Neural cell (in vitro differentiated cells): ENCODE results near the gene KCNT1. TPM values are rescaled to one million over a fixed set of nuclear protein-coding genes. Genes with fewer than 3 reads are reported as not detected.

ENCODE experiments used
- H2AFZ ChIP-seq: fragments of 200-600, 300-800 bp; sonication (generic), shearing (Covaris generic); 2 replicates; pipeline ENCODE4 v1.6.0; 2014; ENCODE audit warnings: low read depth, mild to moderate bottlenecking, antibody characterized with exemption, low read length, moderate library complexity
- H3F3A ChIP-seq: fragments of 200-600 bp; shearing (Covaris generic); 2 replicates; pipeline ENCODE4 v1.6.1; 2016; ENCODE audit warnings: mild to moderate bottlenecking, moderate library complexity, mixed read lengths, antibody characterized with exemption, low read length; ENCODE audit not compliant: insufficient read depth, poor library complexity, severe bottlenecking
- H3K27ac ChIP-seq: fragments of 200-600, 300-800 bp; sonication (generic), shearing (Covaris generic); 2 replicates; pipeline ENCODE4 v1.5.1; 2014; ENCODE audit warnings: mild to moderate bottlenecking, low read length, moderate library complexity
- H3K27me3 ChIP-seq: fragments of 300-800, 200-600 bp; sonication (generic), shearing (Covaris generic); 2 replicates; pipeline ENCODE4 v1.6.0; 2014; ENCODE audit warnings: mild to moderate bottlenecking, low read depth, low read length, moderate library complexity; ENCODE audit not compliant: insufficient read depth
- H3K36me3 ChIP-seq: fragments of 300-800, 200-600 bp; sonication (generic), shearing (Covaris generic); 2 replicates; pipeline ENCODE4 v1.5.1; 2014; ENCODE audit warnings: mild to moderate bottlenecking, antibody characterized with exemption, low read length, moderate library complexity; ENCODE audit not compliant: insufficient read depth
- H3K4me2 ChIP-seq: fragments of 300-800, 200-600 bp; sonication (generic), shearing (Covaris generic); 2 replicates; pipeline ENCODE4 v1.6.0; 2014; ENCODE audit warnings: mild to moderate bottlenecking, low read length
- H3K4me3 ChIP-seq: fragments of 300-800, 200-600 bp; sonication (generic), shearing (Covaris generic); 2 replicates; pipeline ENCODE4 v1.5.1; 2014; ENCODE audit warnings: mild to moderate bottlenecking, low read length, moderate library complexity
- H3K79me2 ChIP-seq: fragments of 200-600 bp; shearing (Covaris generic); replicated peaks from 2 replicates; pipeline ENCODE4 v1.6.0; 2014; ENCODE audit warnings: mild to moderate bottlenecking, low read length, moderate library complexity; ENCODE audit not compliant: insufficient read depth
- H3K9ac ChIP-seq: fragments of 300-800, 200-600 bp; sonication (generic), shearing (Covaris generic); 2 replicates; pipeline ENCODE4 v1.6.1; 2016; ENCODE audit warnings: mild to moderate bottlenecking, low read length, mixed read lengths
- H3K9me2 ChIP-seq: fragments of 200-600 bp; shearing (Covaris generic); 2 replicates; pipeline ENCODE4 v1.6.1; 2016; ENCODE audit warnings: mild to moderate bottlenecking, low read length, mixed read lengths; ENCODE audit not compliant: insufficient read depth
- H3K9me3 ChIP-seq: fragments of 200-600, 300-800 bp; sonication (generic), shearing (Covaris generic); 2 replicates; pipeline ENCODE4 v1.6.1; 2016; ENCODE audit warnings: mild to moderate bottlenecking, mixed run types, low read length, moderate library complexity, mixed read lengths
- H4K20me1 ChIP-seq: fragments of 200-600 bp; shearing (Covaris generic); 2 replicates; pipeline ENCODE4 v1.6.1; 2016; ENCODE audit warnings: mild to moderate bottlenecking, mixed run types; ENCODE audit not compliant: insufficient read depth
- EP300 ChIP-seq: fragments of 450-650 bp; conservative IDR thresholded peaks from 2 replicates; pipeline ENCODE4 v1.6.1; 2014; ENCODE audit warnings: antibody characterized with exemption, mild to moderate bottlenecking, moderate library complexity; ENCODE audit not compliant: poor library complexity, severe bottlenecking
- EZH2 ChIP-seq: fragments of 200-600, 300-800 bp; shearing (Covaris generic), sonication (generic); IDR thresholded peaks from 2 replicates; pipeline ENCODE4 v1.6.1; 2014; ENCODE audit warnings: antibody characterized with exemption, low read length, borderline replicate concordance, mild to moderate bottlenecking; ENCODE audit not compliant: insufficient read depth, poor library complexity, severe bottlenecking
- MXI1 ChIP-seq: fragments of 450-650 bp; conservative IDR thresholded peaks from 2 replicates; pipeline ENCODE4 v1.6.1; 2014; ENCODE audit warnings: antibody characterized with exemption, mild to moderate bottlenecking; ENCODE audit not compliant: poor library complexity, severe bottlenecking
- POLR2AphosphoS5 ChIP-seq: IDR thresholded peaks from 2 replicates; pipeline ENCODE4 v1.6.1; 2012
- RAD21 ChIP-seq: fragments of 450-650 bp; conservative IDR thresholded peaks from 2 replicates; pipeline ENCODE4 v1.6.1; 2014; ENCODE audit warnings: antibody characterized with exemption, mild to moderate bottlenecking, moderate library complexity
- SMC3 ChIP-seq: fragments of 450-650 bp; conservative IDR thresholded peaks from 2 replicates; pipeline ENCODE4 v1.6.1; 2014; ENCODE audit warnings: antibody characterized with exemption, mild to moderate bottlenecking, moderate library complexity; ENCODE audit not compliant: poor library complexity
- TAF1 ChIP-seq: IDR thresholded peaks from 2 replicates; pipeline ENCODE4 v1.6.1; 2012; ENCODE audit warnings: low read depth
- polyA plus RNA-seq: library from polyadenylated mRNA; depleted of rRNA; stranded (reverse); fragments of >200 nt; gene quantifications from 2 replicates; pipeline ENCODE4 v1.2.3, GENCODE V29; 2014
- TF ChIP-seq, protein P1 (sequence below): fragments of 450-650 bp; IDR thresholded peaks from 2 replicates; pipeline ENCODE4 v1.5.1; 2014; ENCODE audit warnings: antibody characterized with exemption, mild to moderate bottlenecking, moderate library complexity; ENCODE audit not compliant: poor library complexity, severe bottlenecking
- TF ChIP-seq, protein P2 (sequence below): IDR thresholded peaks from 2 replicates; pipeline ENCODE4 v1.6.1; 2012; ENCODE audit warnings: borderline replicate concordance

Gene KCNT1
- polyA plus RNA-seq, 1 donor from 2014 or later = 0.67 TPM

DNA sequence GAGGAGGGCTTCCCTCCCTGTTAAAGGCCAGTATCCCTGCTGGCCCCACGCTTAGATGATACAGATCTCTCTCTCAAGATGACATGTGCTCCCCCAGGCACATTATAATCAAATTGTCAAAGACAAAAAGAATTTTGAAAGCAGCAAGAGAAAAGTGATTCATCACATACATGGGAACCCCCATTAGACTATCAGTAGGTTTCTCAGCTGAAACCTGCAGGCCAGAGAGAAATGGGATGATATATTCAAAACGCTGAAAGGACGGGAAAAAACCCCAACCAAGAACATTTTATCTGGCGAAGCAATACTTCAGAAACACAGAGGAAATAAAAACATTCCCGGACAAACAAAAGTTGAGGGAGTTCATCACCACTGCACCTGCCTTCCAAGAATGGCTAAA, 126.7 kb downstream of the KCNT1 start:
- H3K4me3 ChIP-seq = no peak overlapping the region
- no peak overlapping the region for H3K4me2 ChIP-seq
- peaks cover 11% of the 10 kb centered on the region for H4K20me1 ChIP-seq
- no peaks in the 10 kb centered on the region for H3K9me3 ChIP-seq
- H3K9ac ChIP-seq = no peak overlapping the region
- no peak overlapping the region for H2AFZ ChIP-seq
- H3F3A ChIP-seq = no peaks in the 10 kb centered on the region
- no peak for TF ChIP-seq MXI1
- TF ChIP-seq TAF1 = no peak
- TF ChIP-seq EP300 = no peak
- no peak for TF ChIP-seq POLR2AphosphoS5
- no peak for TF ChIP-seq SMC3
- TF ChIP-seq, protein P1, sequence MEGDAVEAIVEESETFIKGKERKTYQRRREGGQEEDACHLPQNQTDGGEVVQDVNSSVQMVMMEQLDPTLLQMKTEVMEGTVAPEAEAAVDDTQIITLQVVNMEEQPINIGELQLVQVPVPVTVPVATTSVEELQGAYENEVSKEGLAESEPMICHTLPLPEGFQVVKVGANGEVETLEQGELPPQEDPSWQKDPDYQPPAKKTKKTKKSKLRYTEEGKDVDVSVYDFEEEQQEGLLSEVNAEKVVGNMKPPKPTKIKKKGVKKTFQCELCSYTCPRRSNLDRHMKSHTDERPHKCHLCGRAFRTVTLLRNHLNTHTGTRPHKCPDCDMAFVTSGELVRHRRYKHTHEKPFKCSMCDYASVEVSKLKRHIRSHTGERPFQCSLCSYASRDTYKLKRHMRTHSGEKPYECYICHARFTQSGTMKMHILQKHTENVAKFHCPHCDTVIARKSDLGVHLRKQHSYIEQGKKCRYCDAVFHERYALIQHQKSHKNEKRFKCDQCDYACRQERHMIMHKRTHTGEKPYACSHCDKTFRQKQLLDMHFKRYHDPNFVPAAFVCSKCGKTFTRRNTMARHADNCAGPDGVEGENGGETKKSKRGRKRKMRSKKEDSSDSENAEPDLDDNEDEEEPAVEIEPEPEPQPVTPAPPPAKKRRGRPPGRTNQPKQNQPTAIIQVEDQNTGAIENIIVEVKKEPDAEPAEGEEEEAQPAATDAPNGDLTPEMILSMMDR = no peak
- H3K27me3 ChIP-seq = no peaks in the 10 kb centered on the region
- H3K9me2 ChIP-seq = no peaks in the 10 kb centered on the region
- no peak overlapping the region for H3K27ac ChIP-seq
- H3K36me3 ChIP-seq = peaks cover 15% of the 10 kb centered on the region
- H3K79me2 ChIP-seq = peaks cover 45% of the 10 kb centered on the region

DNA sequence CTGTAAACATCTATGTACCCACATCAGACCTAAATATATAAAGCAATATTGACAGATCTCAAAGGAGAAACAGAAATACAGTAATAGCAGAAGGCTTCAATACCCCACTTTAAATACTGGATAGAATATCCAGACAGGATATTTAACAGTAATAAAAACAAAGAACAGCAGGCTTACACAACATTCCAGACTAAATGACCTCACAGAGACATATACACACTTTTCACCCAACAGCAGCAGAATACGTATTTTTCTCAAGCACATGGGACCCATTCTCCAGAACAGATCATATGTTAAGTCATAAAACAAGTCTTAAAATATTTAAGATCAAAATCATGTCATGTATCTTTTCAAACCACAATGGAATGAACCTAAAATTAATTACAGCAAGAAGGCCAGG, 128.5 kb downstream of the KCNT1 start:
- TF ChIP-seq SMC3 (no peak), EZH2 (no peak), TAF1 (no peak)
- TF ChIP-seq, protein P1 = no peak
- H3K9me3 ChIP-seq = no peaks in the 10 kb centered on the region
- H4K20me1 ChIP-seq = peaks cover 4% of the 10 kb centered on the region
- no peaks in the 10 kb centered on the region for H3F3A ChIP-seq
- H3K4me2 ChIP-seq = no peak overlapping the region
- H2AFZ ChIP-seq = no peak overlapping the region
- peaks cover 44% of the 10 kb centered on the region for H3K79me2 ChIP-seq
- H3K27ac ChIP-seq = no peak overlapping the region
- no peaks in the 10 kb centered on the region for H3K9me2 ChIP-seq
- no peaks in the 10 kb centered on the region for H3K27me3 ChIP-seq
- H3K4me3 ChIP-seq = no peak overlapping the region
- peaks cover 15% of the 10 kb centered on the region for H3K36me3 ChIP-seq
- H3K9ac ChIP-seq = no peak overlapping the region

DNA sequence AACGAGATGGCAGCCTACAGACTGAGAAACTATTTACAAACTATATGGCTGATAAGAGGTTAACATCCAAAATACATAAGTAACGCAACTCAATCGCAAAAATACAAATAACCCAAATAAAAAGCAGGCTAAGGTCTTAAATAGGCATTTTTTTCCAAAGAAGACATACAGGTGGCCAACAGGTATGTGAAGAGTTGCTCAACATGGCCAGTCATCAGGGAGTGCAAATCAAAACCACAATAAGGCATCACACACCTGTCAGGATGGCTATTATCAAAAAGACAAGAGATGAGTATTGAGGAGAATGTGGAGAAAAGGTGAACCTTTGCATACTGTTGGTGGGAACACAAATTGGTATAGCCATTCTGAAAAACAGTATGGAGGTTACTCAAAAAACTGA, 131.9 kb downstream of the KCNT1 start:
- Histone ChIP-seq H3K9me3 (no peaks in the 10 kb centered on the region), H3K79me2 (peaks cover 22% of the 10 kb centered on the region), H3K4me2 (no peak overlapping the region), H3F3A (no peaks in the 10 kb centered on the region), H3K9ac (no peak overlapping the region), H3K36me3 (peaks cover 5% of the 10 kb centered on the region), H3K27me3 (no peaks in the 10 kb centered on the region), H3K27ac (no peak overlapping the region), H3K9me2 (no peaks in the 10 kb centered on the region), H3K4me3 (no peak overlapping the region), H2AFZ (no peak overlapping the region), H4K20me1 (no peaks in the 10 kb centered on the region)
- TF ChIP-seq POLR2AphosphoS5 = no peak
- TF ChIP-seq RAD21 = no peak
- TF ChIP-seq EP300 = no peak
- no peak for TF ChIP-seq SMC3
- TF ChIP-seq, protein P2, sequence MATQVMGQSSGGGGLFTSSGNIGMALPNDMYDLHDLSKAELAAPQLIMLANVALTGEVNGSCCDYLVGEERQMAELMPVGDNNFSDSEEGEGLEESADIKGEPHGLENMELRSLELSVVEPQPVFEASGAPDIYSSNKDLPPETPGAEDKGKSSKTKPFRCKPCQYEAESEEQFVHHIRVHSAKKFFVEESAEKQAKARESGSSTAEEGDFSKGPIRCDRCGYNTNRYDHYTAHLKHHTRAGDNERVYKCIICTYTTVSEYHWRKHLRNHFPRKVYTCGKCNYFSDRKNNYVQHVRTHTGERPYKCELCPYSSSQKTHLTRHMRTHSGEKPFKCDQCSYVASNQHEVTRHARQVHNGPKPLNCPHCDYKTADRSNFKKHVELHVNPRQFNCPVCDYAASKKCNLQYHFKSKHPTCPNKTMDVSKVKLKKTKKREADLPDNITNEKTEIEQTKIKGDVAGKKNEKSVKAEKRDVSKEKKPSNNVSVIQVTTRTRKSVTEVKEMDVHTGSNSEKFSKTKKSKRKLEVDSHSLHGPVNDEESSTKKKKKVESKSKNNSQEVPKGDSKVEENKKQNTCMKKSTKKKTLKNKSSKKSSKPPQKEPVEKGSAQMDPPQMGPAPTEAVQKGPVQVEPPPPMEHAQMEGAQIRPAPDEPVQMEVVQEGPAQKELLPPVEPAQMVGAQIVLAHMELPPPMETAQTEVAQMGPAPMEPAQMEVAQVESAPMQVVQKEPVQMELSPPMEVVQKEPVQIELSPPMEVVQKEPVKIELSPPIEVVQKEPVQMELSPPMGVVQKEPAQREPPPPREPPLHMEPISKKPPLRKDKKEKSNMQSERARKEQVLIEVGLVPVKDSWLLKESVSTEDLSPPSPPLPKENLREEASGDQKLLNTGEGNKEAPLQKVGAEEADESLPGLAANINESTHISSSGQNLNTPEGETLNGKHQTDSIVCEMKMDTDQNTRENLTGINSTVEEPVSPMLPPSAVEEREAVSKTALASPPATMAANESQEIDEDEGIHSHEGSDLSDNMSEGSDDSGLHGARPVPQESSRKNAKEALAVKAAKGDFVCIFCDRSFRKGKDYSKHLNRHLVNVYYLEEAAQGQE = no peak
- no peak for TF ChIP-seq MXI1
- no peak for TF ChIP-seq TAF1
- TF ChIP-seq, protein P1 = no peak
- TF ChIP-seq EZH2 = no peak
